GM12873 (cell line): ENCODE data around the gene HOXA5.

Source experiments
- TF ChIP-seq, protein P1 (sequence below): IDR thresholded peaks from 2 replicates; pipeline ENCODE4 v1.5.1; 2012; ENCODE audit warnings: low read depth, mild to moderate bottlenecking, moderate library complexity, low read length, control low read depth; ENCODE audit not compliant: insufficient read depth; ENCODE audit errors: missing control alignments

The HOXA5 gene

DNA sequence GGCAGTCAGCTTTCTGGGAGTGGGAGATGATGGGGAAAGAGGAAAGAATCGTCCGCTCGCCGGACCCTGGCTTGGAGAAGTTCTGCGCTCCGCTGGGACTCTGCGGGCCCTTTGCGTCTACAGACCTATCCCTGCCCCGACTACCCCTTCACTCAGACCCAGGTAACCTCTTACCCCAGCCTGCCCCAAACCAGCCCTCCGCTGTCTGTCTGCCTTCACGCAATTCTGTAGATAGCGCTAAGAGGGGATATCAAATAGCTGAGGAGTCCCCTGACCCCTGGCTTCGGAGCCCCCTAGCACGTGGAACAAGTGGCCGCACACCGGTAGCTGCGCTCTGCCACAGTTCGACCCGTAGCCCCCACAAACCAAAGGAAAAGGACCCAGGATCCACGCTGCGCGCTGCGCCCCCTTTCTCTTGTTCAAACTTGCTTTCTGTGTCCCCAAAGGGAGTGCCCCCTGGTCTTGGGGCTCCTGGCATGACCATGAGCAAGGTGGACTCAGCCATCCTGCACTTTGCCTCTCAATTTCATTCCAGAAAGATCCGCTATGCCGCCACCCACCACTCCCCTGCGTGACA lies 19.9 kb downstream of the HOXA5 start:
- TF ChIP-seq, protein P1, sequence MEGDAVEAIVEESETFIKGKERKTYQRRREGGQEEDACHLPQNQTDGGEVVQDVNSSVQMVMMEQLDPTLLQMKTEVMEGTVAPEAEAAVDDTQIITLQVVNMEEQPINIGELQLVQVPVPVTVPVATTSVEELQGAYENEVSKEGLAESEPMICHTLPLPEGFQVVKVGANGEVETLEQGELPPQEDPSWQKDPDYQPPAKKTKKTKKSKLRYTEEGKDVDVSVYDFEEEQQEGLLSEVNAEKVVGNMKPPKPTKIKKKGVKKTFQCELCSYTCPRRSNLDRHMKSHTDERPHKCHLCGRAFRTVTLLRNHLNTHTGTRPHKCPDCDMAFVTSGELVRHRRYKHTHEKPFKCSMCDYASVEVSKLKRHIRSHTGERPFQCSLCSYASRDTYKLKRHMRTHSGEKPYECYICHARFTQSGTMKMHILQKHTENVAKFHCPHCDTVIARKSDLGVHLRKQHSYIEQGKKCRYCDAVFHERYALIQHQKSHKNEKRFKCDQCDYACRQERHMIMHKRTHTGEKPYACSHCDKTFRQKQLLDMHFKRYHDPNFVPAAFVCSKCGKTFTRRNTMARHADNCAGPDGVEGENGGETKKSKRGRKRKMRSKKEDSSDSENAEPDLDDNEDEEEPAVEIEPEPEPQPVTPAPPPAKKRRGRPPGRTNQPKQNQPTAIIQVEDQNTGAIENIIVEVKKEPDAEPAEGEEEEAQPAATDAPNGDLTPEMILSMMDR: no peak

DNA sequence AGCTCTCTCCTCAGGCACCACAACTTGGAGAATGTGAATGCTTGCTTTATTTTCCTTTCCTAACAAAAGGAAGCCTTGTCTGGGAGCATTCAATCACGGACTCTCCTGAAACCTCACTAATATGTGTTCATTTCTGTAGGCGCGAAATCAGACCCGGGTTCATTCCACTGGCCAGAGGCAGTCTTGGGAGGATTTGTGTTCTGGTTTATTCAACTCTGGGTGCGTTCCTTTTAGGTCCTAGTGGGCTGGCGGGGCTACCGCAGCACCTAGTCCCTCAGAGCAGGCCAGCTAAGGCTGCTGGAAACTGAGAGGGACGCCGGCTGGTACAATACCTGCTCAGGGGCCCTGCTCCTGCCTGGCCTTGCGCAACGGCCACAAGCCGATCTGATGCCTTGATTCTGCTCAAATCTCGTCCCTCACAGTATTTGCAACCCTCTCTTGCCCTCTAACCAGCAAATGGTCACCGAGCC lies 20.4 kb downstream of the HOXA5 start:
- TF ChIP-seq, protein P1: no peak

DNA sequence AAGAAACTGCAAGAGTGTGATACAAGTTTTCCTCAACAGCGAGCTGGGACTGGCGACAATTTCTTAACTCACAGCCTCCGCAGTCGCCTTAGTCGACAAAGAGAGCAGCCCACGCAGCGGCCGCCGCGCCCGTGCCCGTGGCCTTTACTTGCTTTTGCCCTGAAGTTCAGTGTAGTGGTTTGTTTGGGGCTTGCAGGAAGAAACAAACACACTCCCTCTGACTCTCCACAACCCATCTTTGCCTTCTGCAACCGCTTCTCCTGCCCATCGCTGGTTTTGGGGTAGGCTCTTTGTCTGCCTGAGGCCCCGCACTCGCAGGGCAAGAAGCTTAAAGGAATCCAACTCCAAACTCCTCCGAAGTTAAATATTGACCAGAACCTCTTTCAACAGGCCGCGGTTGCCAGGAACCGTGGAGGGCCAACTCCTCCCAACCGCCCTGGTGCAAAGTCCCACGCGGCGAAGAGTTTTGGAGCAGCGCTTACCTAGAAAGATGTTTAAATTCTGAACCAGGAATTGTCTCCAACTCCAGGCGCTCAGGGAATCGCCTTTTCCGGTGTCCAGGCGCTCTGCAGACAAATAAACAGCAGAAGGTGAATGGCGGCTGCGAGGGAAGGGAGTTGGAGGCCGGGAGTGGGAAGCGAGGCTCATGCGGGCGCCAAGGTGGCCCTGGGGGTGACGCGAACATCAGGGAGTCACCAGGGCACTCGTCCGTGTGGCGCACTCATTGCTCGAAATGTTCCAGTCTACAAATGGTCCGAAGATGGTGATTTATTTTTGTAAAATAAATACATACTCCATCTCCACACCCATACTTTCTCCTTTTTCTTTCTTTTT lies 21.2 kb downstream of the HOXA5 start:
- TF ChIP-seq, protein P1: no peak

DNA sequence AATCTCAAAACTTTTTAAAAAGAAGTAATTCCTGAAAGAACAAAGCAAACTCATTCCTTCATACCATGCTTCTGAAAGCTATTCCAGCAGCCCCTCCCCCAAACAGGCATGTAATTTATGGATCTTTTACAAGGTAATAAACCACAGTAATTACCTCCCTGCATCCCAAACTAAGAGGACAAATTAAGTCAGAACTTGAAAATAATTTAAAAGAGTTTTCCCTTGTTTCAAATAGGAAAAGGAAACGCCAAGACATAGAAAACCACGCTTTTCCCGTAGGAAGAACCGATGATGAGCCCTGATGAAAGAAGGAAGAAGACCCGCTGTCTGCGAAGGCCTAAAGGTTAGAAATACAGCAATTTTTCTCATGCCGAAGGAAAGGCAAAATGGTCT lies 21.8 kb downstream of the HOXA5 start:
- TF ChIP-seq, protein P1: no peak

DNA sequence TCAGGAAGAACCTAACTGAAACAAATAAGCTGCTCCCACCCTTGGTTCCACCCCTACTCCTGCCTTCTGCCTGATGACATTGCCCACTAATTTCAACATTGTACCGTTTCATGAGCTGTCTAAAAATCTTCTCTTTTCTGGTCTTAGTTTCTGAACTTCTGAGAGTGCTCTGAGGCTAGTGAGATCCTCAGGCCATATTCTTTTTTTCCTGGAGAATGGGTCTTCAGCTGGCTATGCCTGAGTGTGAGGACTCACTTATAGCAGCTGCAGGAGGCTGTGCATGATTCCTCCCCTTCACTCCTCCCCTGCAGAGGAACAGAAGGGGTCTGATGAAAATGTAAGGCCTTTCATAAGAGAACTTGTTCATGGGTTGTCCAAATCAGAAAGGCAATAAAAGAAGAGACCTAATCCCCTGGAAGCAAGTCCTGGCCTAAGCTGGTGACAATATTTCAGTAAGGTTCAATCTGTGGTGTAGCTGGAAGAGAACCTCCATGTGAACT lies 24.0 kb downstream of the HOXA5 start:
- TF ChIP-seq, protein P1: no peak

DNA sequence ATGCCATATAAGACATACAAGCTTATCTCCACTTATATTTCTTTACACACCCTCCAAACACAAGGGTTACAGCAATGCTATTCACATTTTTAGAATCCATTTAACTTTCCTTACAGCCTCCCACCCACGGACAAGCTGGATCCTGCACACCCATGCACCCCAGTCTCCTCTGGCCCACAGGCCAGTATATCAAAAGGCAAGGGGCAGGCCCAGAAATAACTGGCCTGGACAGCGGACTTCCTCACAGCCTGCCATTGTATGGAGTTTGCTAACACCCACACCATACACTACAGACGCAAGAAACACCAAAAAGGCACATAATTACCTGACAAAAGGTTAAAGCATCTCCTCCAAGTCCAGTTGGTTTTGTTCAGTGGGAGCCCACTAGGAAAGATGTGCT lies 24.9 kb downstream of the HOXA5 start:
- TF ChIP-seq, protein P1: no peak

DNA sequence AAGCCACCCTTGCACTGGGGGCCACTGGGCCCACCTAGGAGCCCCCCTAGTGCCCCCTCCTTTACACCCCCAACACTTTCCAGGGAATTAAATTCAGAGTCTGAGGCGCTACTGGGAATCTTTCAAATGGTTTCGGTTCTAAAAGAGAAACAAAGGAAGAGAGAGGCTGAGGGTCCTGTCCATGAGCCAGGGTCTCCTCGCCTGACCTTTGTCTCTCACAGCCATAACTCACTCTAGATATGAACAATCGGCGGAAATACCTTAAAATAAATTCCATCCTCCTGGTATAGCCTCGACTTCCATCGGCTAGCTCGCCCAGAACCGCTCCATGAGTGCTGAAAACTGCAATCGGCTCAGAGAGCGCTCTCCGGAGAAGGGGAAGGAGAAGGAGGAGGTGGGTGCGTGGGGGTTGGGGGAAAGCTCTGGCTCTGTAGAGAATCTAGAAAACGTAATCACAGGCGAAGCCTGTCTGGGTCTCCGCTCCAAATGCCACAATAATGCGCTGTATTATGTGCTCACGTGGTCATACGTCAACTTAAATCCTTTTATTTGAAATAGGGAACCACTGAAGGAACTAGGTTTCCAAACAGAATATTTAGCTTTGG lies 25.5 kb downstream of the HOXA5 start:
- TF ChIP-seq, protein P1: no peak
